Astrocyte (in vitro differentiated cells and primary cell): ENCODE data around the gene EIF2B1. TPM values are rescaled to one million over a fixed set of nuclear protein-coding genes. Genes with fewer than 3 reads are reported as not detected.

Source experiments
- DNase-seq: peaks from one replicate; pipeline ENCODE4 v3.0.0-alpha.2; 2010; ENCODE audit warnings: low read depth
- FAIRE-seq: peaks from 2 replicates; lab custom pipeline; 2011; peaks lifted over from hg19 to GRCh38; lab: Jason Lieb, UNC
- H2AFZ ChIP-seq: 2 replicates; pipeline ENCODE4 v1.6.0; 2012; ENCODE audit warnings: low read depth, low read length, inconsistent platforms
- H3K27ac ChIP-seq: 2 replicates; pipeline ENCODE4 v1.5.1; 2011; ENCODE audit warnings: low read depth, low read length, inconsistent platforms
- H3K27me3 ChIP-seq: 2 replicates; pipeline ENCODE4 v1.6.0; 2011; ENCODE audit warnings: low read length, inconsistent platforms; ENCODE audit not compliant: insufficient read depth
- H3K36me3 ChIP-seq: 2 replicates; pipeline ENCODE4 v1.5.1; 2011; ENCODE audit warnings: low read length, inconsistent platforms; ENCODE audit not compliant: insufficient read depth
- H3K4me1 ChIP-seq: 2 replicates; pipeline ENCODE4 v1.5.1; 2011; ENCODE audit warnings: low read length, inconsistent platforms; ENCODE audit not compliant: insufficient read depth
- H3K4me2 ChIP-seq: 2 replicates; pipeline ENCODE4 v1.6.0; 2012; ENCODE audit warnings: low read length, inconsistent platforms
- H3K4me3 ChIP-seq: 2 replicates; pipeline ENCODE4 v1.5.1; 2011; ENCODE audit warnings: low read depth, mild to moderate bottlenecking, low read length, inconsistent platforms; ENCODE audit not compliant: insufficient read depth
- H3K79me2 ChIP-seq: 2 replicates; pipeline ENCODE4 v1.6.0; 2012; ENCODE audit warnings: mild to moderate bottlenecking, low read length, inconsistent platforms; ENCODE audit not compliant: insufficient read depth
- H3K9ac ChIP-seq: 2 replicates; pipeline ENCODE4 v1.6.0; 2012; ENCODE audit warnings: mild to moderate bottlenecking, low read length, inconsistent platforms
- H3K9me3 ChIP-seq: 2 replicates; pipeline ENCODE4 v1.5.1; 2012; ENCODE audit warnings: low read depth, mild to moderate bottlenecking, low read length, inconsistent platforms; ENCODE audit not compliant: insufficient read depth
- H4K20me1 ChIP-seq: 2 replicates; pipeline ENCODE4 v1.6.0; 2012; ENCODE audit warnings: low read length, inconsistent platforms; ENCODE audit not compliant: insufficient read depth
- H3K27ac Mint-ChIP-seq: one replicate; pipeline ENCODE4 v1.8.0; 2021; ENCODE audit warnings: mild to moderate bottlenecking, mixed read lengths; ENCODE audit not compliant: unreplicated experiment
- H3K27me3 Mint-ChIP-seq: one replicate; pipeline ENCODE4 v1.8.0; 2021; ENCODE audit warnings: low read depth, mixed read lengths; ENCODE audit not compliant: unreplicated experiment
- H3K36me3 Mint-ChIP-seq: one replicate; pipeline ENCODE4 v1.8.0; 2021; ENCODE audit warnings: low read depth, mixed read lengths; ENCODE audit not compliant: unreplicated experiment
- H3K4me1 Mint-ChIP-seq: one replicate; pipeline ENCODE4 v1.8.0; 2021; ENCODE audit warnings: low read depth, mixed read lengths; ENCODE audit not compliant: unreplicated experiment
- H3K4me3 Mint-ChIP-seq: one replicate; pipeline ENCODE4 v1.8.0; 2021; ENCODE audit warnings: mild to moderate bottlenecking, moderate library complexity, mixed read lengths; ENCODE audit not compliant: unreplicated experiment
- H3K9me3 Mint-ChIP-seq: one replicate; pipeline ENCODE4 v1.8.0; 2021; ENCODE audit warnings: mild to moderate bottlenecking, mixed read lengths; ENCODE audit not compliant: unreplicated experiment
- EZH2 ChIP-seq: IDR thresholded peaks from 2 replicates; pipeline ENCODE4 v1.6.1; 2012; ENCODE audit warnings: mild to moderate bottlenecking, low read length, inconsistent platforms; ENCODE audit not compliant: insufficient read depth
- total RNA-seq: library from RNA; stranded (reverse); gene quantifications from 2 replicates; pipeline ENCODE4 v1.2.1, GENCODE V29; 2021
- TF ChIP-seq, protein P1 (sequence below): IDR thresholded peaks from 2 replicates; pipeline ENCODE4 v1.5.1; 2011; ENCODE audit warnings: low read depth, mild to moderate bottlenecking, inconsistent platforms, low read length, moderate library complexity; ENCODE audit not compliant: insufficient read depth

The EIF2B1 gene
- total RNA-seq, 1 donor from 2014 or later = 49.3 TPM

DNA sequence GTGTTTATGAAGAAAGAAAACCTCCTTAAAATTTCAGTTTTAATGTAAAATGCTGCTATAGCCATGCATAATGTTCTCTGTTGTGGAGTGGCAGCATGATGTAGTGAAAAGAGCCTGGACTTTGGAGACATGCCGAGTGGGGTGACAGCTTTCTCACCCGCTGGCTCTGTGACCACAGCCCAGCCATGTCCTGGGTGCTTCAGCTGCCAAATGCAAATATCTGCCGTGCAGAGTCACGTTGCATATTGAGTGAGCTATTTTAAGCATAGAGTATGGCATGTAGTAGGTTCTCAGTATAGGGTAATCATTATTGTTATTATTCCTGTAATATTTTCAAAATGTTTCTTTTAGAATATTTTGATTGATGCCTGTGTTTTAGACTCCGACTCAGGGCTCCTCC is 21.9 kb upstream of the EIF2B1 start:
- DNase-seq (no peak), FAIRE-seq (no peak)
- Histone ChIP-seq H3K4me2 (no peak overlapping the region), H3K36me3 (peaks cover 21% of the 10 kb centered on the region), H2AFZ (no peak overlapping the region), H3K9me3 (no peaks in the 10 kb centered on the region), H3K79me2 (no peaks in the 10 kb centered on the region), H3K27ac (no peak overlapping the region), H3K27me3 (no peaks in the 10 kb centered on the region), H3K4me1 (peaks cover 11% of the 10 kb centered on the region), H4K20me1 (peaks cover 5% of the 10 kb centered on the region), H3K9ac (no peak overlapping the region), H3K4me3 (no peak overlapping the region)
- no peaks in the 10 kb centered on the region for H3K27me3 Mint-ChIP-seq
- no peaks in the 10 kb centered on the region for H3K9me3 Mint-ChIP-seq
- H3K27ac Mint-ChIP-seq = no peak overlapping the region
- peaks cover 15% of the 10 kb centered on the region for H3K36me3 Mint-ChIP-seq
- peaks cover 13% of the 10 kb centered on the region for H3K4me1 Mint-ChIP-seq
- H3K4me3 Mint-ChIP-seq = no peak overlapping the region
- TF ChIP-seq, protein P1, sequence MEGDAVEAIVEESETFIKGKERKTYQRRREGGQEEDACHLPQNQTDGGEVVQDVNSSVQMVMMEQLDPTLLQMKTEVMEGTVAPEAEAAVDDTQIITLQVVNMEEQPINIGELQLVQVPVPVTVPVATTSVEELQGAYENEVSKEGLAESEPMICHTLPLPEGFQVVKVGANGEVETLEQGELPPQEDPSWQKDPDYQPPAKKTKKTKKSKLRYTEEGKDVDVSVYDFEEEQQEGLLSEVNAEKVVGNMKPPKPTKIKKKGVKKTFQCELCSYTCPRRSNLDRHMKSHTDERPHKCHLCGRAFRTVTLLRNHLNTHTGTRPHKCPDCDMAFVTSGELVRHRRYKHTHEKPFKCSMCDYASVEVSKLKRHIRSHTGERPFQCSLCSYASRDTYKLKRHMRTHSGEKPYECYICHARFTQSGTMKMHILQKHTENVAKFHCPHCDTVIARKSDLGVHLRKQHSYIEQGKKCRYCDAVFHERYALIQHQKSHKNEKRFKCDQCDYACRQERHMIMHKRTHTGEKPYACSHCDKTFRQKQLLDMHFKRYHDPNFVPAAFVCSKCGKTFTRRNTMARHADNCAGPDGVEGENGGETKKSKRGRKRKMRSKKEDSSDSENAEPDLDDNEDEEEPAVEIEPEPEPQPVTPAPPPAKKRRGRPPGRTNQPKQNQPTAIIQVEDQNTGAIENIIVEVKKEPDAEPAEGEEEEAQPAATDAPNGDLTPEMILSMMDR = no peak
- no peak for TF ChIP-seq EZH2

DNA sequence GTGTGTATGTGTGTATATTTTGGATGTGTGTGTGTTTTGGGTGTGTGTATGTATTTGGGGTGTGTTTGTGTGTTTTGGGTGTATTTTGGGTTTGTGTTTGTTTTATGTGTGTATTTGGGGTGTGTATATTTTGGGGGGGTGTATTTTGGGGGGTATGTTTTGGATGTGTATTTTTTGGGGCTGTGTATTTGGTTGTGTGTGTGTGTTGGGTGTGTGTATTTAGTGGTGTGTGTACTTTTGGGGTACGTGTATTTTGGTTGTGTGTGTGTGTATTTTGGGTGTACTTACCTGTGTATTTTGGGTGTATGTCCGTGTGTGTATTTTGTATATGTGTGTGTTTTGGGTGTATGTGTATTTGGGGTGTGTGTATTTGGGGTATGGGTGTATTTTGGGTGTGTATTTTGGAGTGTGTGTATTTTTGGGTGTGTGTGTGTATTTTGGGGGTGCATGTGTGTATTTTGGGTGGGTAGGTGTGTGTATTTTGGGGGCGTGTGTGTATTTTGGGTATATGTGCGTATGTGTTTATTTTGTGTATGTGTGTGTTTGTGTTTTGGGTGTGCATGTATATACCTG is 20.7 kb upstream of the EIF2B1 start:
- H3K79me2 ChIP-seq = no peaks in the 10 kb centered on the region
- Mint-ChIP-seq H3K27ac (peak overlapping the region; percentile 4), H3K4me3 (no peak overlapping the region), H3K27me3 (no peaks in the 10 kb centered on the region), H3K36me3 (peaks cover 10% of the 10 kb centered on the region), H3K9me3 (no peaks in the 10 kb centered on the region), H3K4me1 (peaks cover 2% of the 10 kb centered on the region)
- FAIRE-seq (peak; percentile 5), DNase-seq (no peak)
- H3K27ac ChIP-seq = no peak overlapping the region
- H3K9me3 ChIP-seq = no peaks in the 10 kb centered on the region
- H3K27me3 ChIP-seq = no peaks in the 10 kb centered on the region
- H2AFZ ChIP-seq = no peak overlapping the region
- TF ChIP-seq, protein P1 = no peak
- no peak for TF ChIP-seq EZH2
- H3K4me2 ChIP-seq = no peak overlapping the region
- no peak overlapping the region for H3K9ac ChIP-seq
- H3K36me3 ChIP-seq = peaks cover 23% of the 10 kb centered on the region
- peaks cover 8% of the 10 kb centered on the region for H4K20me1 ChIP-seq
- H3K4me1 ChIP-seq = no peaks in the 10 kb centered on the region
- H3K4me3 ChIP-seq = no peak overlapping the region

DNA sequence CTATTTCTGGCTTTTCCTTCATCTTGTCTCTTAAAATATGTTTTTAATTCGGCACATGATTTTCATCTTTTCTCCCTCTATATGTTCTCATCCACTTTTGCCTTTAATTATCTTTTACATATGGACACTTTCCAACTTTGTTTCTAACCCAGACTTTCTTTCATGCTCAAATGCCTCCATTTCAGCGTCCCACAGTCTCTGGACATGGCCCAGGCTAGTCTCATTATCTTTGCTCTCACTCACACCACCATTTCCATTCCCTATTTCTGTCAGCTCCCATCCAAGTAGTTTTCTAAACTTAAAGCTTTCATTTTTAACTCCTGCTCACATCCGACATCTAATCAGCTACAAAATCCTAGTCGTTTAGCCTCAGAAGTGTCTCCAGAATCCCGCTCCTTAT is 14.9 kb upstream of the EIF2B1 start:
- no peaks in the 10 kb centered on the region for H3K4me1 ChIP-seq
- no peaks in the 10 kb centered on the region for H3K27me3 ChIP-seq
- H3K27ac Mint-ChIP-seq = no peak overlapping the region
- no peak for TF ChIP-seq EZH2
- TF ChIP-seq, protein P1 = no peak
- no peak overlapping the region for H3K9ac ChIP-seq
- H4K20me1 ChIP-seq = peaks cover 3% of the 10 kb centered on the region
- H3K9me3 Mint-ChIP-seq = no peaks in the 10 kb centered on the region
- no peak overlapping the region for H2AFZ ChIP-seq
- peaks cover 2% of the 10 kb centered on the region for H3K79me2 ChIP-seq
- no peaks in the 10 kb centered on the region for H3K9me3 ChIP-seq
- FAIRE-seq (no peak), DNase-seq (no peak)
- H3K27ac ChIP-seq = no peak overlapping the region
- H3K4me3 Mint-ChIP-seq = no peak overlapping the region
- H3K4me3 ChIP-seq = no peak overlapping the region
- H3K36me3 ChIP-seq = peaks cover 24% of the 10 kb centered on the region
- H3K36me3 Mint-ChIP-seq = peaks cover 4% of the 10 kb centered on the region
- H3K4me1 Mint-ChIP-seq = no peaks in the 10 kb centered on the region
- no peaks in the 10 kb centered on the region for H3K27me3 Mint-ChIP-seq
- H3K4me2 ChIP-seq = no peak overlapping the region
